SHP77 treated with DMSO at 0.1 percent for 48 hours (cell line): ENCODE data around the gene EIF2AK3.
A peak's percentile ranks its signal among the peaks of the same experiment; 100 is the strongest.
"Not testable (repeated sequence)": the region's sequence is repeated elsewhere in the genome, so short reads cannot be mapped to it uniquely, and the experiment has no call there.

ENCODE experiments used
- DNase-seq: peaks from one replicate; lab custom pipeline; 2025; lab: John Stamatoyannopoulos, UW

Gene EIF2AK3

DNA sequence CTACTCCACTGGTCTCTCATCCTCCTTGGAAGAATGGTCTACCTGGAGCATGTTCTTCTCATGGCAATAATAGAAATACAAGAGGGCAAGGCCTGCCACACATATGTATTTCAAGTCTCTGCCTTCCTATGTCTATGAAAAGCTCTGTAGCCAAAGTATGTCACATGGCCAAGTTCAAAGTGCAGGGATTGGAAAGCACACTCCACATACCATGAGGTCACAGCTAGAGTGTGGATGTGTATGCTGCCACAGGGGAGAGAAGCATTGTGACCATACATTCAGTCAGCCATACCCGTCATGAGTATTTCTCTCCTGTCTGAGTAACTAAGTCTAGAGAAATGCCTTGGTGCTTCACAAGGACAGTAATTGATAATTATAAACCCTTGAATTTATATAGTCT, 8.8 kb upstream of the EIF2AK3 start:
- DNase-seq = no peak

DNA sequence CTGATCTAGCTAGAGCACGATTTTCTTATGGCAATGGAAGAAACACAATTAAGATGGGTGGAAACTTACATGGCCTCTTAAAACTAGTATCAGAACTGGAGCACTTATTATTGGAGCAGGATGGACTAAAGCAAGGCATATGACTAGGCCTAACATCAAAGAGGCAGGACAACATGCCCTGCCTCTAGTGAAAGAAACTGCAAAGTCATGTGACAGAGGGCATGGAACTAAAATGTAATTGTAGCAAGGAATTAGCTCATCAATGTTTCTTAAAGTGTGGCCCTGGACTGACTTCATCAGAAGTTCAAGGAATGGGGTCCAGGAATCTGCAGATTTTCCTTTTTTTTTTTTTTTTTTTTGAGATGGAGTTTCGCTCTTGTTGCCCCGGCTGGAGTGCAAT, 5.3 kb upstream of the EIF2AK3 start:
- no peak for DNase-seq

DNA sequence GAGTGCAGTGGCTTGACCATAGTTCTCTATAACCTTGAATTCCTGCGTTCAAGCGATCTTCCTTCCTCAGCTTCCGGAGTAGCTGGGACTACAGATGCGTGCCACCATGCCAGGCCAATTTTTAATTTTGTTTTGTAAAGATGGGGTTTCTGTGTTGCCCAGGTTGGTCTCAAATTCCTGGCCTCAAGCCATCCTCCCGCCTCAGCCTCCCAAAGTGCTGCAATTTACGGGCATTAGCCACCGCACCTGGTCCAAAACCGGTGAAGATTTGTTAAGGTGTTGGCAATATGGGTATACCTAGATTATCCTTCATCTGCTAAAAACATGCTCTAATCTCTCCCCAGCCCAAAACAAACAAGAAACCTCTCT, 1.3 kb upstream of the EIF2AK3 start:
- no peak for DNase-seq

DNA sequence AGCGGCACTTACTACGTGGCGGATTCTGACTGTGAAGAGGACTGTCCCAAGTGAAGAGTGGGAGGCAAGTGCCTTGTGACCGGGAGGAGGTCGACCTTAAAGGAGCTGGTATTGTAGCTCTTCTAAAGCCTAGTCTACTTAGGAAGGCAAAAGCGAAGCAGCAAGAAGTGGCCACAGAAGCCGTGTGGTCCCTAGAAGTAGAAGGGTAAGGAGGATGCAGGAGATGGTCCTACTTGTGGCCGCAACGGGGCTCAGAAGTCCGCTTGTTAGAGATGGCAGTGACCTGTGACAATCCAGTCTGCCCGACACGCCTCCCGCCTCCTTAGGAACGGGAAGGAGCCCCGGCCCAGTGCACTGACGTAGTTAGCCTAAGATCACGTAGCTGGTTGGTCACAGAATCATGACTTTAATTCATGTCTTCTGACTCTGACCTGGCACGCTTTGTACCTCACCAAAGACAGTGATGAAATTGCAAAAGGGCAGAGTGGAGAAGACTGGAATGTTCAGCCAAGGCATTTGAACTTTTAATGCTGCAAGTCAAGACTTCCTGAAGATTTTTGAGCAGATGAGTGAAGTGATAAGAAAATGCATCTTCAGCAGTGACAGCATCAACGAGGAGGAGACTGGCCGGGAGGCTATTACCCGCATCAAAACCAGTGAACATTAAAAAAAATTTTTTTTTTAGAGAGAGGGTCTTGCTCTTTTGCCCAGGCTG, 749 bp upstream of the EIF2AK3 start:
- peak; percentile 86 for DNase-seq

DNA sequence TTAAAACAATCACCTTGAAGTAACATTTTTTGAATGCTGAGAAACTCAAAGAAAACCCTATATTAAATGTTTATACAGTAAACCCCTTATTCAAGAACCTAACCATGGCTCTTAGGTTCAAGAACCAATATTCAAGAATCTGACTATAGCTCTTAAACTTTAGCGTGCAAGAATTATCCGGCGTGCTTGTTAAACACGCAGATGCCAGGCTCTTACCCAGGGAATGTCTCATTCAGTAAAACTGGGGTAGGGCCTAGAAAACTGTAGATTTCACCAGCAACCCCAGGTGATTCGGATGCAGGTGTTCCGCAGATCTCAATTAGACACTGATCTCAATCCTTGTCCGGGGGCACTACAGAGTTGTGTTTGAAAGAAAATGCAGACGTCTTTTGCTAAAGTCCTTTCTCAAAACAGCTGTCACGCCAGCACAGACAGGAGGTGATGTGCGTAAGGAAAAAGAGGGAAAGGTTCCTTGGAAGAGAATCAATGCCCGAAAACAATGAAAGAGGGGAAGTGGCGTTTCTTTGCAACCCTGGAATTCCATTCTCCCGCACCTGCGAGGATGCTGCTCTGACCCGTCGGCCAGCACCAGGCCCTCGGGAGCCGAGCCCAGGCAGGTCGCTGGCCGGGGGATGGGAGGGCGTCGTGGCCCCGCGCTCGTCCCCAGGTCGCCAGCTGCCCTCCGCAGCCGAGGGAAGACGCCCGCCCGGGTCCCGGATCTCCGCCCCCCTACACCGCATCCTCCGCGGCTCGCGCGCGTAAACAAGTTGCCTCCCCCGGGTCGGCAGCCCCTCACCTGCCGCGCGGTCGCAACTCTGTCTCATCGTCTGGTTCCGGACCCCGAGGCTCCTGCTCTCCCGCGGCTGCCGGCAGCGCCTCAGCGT, 851 bp downstream of the EIF2AK3 start:
- DNase-seq = no peak

DNA sequence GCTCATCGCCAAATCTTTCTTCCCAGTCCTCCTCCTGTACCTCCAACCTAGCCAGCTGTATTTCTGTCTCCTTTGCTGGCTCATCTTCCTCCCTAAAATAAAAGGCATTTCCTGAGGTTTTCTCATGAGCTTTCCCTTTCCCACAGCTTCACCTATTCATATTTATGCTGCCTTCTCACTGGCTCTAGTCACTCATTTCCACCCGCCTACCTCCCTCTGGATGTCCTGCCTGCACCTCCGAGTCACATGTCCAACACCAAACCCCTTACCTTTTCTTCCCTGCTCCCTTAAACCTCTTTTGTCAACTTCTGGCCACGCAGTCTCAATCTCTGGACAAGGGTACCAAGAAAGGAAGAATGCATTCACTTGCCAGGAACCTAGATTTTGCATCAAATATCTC, 2.8 kb downstream of the EIF2AK3 start:
- no peak for DNase-seq

DNA sequence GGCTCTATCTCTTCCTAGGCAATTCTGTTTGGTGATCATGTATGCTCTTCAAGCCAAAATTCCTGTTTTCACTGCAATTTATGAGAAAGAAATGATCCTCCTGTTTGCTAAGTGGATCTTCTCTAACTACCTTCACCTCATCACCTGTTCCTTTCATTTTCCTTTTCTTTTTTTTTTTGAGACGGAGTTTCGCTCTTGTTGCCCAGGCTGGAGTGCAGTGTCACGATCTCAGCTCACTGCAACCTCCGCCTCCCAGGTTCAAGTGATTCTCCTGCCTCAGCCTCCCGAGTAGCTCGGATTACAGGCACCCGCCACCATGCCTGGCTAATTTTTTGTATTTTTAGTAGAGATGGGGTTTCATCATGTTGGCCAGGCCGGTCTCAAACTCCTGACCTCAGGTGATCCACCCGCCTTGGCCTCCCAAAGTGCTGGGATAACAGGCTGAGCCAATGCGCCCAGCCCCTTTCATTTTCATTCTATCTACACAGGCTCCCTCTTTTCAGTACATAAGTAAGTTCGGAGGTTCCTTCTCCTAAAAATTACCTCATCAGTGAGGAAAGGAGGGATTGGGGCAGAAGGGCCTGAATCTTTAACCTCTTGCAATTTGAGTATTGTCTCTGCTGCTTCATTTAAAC, 3.3 kb downstream of the EIF2AK3 start:
- DNase-seq = not testable (repeated sequence)

DNA sequence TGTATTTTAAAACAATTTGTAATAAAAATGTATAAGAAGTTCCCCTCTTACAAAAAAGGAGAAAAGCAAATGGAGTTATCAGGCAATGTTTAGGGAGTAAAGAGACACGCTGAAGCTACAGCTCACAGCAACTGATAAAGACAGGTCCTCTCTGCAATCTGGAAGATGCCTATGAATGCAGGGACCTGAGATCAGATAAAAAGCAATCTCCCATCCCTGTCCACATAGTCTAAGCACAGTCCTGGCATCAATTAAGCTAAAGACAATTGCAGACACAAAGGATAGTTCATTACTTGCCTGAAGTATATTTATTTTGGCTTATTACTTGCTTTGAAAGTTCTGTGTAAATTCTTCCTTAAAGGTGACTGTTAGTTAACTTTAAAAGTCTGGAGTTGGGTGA, 5.0 kb downstream of the EIF2AK3 start:
- DNase-seq = no peak

DNA sequence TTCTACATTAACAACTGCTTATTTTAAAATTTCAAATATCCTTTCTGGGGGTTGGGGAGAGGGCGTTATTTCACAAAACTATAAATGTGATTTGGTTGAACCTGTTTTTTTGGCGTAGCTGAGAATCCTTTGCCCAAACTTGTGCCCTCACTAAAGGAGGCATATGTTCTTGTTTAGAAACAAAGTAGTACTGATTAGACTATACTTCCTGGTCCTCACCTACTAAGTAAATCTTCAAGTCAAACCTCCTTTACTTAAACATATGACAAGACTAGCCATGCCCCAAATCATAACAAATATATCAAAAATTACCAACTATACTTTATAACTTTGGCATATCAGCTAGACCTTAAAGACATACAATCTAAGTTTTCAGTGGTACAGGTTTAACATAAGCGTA, 5.8 kb downstream of the EIF2AK3 start:
- DNase-seq = no peak

DNA sequence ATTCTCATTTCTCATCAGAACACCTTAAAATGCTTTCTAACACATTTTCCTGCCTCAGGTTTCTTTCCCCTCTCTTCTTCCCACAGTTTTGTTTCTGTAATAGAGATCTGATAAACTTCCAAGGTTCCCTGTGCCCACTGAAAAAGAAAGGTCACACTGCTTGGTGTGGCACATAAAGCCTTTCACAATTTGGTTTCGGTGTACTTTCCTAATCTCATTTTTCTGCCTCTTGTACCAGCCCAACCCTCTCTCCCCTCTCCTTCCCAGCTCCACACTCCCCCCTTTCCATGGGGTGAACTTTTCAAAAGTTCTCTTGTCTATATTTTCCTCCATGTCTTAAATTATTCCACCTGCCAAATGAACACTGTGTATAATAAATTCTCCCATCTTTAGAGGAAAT, 7.2 kb downstream of the EIF2AK3 start:
- DNase-seq = no peak

DNA sequence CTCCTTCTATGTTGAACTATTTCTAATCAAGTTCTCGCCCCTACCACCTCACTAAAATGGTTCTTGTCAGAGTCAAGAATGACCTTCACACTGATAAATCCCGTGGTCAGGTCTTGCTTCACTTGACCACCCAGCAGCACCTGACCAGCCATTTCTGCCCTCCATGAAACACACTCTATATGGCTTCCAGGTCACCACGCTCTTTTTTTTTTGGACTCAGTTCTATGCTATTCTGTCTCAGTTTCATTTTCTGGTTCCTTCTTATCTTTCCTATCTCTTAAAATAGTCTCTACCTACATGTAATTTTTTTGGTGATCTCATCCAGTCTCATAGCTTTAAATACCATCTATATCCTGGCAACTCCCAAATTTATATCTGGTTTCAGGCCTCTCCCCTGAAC, 11.4 kb downstream of the EIF2AK3 start:
- DNase-seq = no peak

DNA sequence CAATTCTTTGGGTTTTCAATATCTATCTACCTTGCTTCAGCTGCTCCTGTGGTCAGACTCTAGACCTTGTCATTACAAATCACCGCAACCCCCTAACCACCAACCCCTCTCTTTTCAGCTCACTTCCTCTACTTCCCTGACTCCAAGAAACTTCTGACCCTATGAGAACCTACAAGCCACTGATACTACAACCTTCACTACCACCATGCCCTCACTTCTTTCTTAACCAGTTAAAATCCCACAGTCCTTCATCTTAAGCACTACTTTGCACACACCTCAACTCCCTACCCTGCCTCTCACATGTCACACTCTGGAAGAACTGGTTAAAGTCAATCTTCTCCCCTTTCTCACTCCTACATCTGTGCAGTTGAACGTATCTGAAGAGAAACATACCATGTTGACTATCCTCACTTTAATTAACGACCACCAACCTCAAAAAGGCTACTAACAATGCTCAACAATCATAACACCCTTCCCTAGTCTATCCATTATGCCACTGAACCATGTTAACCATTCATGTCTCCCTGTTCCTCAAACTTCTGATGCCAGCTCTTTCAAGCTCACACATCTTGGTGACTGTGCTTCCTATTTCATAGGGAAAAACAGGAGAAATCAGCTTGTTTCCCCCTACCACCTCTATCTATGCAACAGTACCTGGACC, 12.6 kb downstream of the EIF2AK3 start:
- DNase-seq = no peak

DNA sequence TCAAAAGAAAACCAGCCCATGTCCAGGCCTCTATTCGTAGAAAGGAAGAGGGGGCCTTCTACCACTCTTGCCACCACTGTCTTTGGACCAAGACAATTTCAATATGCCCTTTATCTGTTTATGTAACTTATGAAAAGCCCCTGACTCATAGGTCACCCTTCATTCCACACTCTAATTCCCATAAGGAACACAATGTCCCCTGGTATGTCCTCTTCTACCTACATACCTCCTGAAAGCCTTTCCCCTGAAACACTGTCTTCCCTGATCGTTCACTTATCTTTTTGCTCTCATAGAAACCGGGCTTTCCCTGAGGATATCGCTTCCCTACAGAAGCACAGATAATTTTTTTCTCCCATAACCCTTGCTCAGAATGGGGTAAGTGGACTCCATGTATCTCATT, 13.3 kb downstream of the EIF2AK3 start:
- no peak for DNase-seq

DNA sequence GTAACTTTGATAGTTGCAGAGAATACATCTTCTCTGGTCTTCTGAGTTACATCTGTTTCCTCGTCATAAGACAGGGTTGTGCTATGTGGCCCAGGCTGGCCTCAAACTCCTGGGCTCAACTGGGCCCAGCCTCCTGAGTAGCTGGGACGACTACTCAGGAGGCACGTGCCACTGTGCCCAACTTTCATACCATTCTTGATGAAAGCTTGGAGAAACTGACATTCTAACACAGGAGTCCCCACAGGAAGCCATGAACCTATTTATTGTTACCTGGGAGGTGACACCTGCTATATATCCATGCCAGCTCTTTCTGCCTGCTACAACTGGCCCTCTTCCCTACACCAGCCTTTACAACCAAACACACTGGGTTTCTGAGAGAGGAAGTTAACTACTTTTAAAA, 19.1 kb downstream of the EIF2AK3 start:
- DNase-seq = no peak

DNA sequence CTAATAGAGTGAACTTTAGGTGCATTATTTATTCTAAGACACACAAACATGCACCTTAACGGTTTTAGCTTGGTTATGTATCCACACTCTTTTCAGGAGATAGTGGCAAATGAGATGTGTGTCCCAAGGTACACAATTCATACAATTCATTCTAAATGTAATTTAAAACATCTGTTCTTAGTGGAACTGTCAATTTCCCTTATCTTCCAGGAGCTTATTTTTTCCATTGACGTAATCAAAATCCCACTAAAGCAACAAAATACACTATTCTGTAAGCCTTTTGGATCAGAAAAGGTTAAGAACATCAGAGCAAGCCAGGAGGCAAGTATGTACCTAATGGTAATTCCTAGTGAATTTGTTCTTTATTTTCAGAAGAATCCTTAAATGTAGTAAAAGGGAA, 19.8 kb downstream of the EIF2AK3 start:
- DNase-seq = no peak

DNA sequence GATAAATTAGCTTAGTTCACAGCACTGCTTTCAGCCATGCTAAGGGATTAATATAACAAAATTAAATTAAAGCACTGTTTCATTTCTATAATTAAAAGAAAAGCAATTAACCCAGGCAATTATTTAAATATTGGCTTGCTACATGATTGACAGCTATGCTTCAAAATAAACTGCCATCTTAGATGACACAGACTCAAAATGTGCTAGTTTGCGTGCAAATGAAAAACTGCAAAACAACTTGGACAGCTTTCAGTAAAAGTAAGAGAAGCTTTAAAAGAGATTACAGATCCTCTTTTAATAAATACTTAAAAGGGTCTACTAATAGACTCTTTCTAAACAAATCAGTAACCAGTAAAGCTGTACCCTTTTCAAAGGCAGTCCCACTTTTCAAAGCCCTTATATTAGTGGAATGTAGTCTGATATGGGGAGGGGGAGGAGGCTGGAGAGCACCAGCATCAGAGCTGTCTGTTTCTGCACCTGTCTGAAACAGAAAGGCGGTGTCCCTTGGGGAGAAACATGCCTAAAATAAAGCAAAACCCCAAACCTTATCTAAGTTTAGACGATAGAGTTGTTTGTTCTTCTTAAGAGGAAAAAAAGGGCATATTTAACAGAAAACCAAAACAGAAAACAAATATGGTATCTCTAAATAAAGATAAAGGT, 20.8 kb downstream of the EIF2AK3 start:
- no peak for DNase-seq

DNA sequence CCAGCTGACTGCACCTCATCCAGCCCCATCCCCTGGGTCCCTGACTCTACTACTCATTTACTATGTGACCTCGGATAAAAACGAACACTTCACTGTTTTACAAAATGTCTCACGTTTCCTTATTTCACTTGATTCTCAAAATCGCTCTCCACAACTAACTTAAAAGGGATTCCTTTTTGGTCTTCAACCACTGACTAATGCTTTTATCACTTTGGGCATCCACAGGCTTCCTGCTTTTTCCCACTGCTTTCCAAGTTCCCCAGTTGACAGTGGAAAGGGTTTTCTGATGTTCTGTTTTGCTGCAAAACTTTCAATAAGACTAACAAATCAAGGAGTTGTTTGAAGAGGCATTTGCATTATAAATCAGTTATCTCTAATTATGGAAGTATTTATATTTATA, 24.1 kb downstream of the EIF2AK3 start:
- no peak for DNase-seq

DNA sequence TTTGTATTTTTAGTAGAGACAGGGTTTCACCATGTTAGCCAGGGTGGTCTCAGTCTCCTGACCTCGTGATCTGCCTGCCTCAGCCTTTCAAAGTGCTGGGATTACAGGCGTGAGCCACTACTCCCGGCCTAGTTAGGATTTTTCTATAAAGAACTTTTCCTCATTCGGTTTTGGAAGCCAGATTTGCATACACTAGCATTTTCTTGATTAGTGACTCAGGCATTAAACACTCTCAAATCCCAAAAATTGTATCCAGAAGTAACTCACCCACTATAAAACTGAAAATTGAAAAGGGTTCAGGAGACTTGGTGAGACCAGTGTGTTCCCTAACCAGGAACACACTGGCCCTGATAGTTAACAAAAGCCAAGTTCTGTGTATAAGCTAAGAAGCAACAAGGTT, 25.2 kb downstream of the EIF2AK3 start:
- no peak for DNase-seq

DNA sequence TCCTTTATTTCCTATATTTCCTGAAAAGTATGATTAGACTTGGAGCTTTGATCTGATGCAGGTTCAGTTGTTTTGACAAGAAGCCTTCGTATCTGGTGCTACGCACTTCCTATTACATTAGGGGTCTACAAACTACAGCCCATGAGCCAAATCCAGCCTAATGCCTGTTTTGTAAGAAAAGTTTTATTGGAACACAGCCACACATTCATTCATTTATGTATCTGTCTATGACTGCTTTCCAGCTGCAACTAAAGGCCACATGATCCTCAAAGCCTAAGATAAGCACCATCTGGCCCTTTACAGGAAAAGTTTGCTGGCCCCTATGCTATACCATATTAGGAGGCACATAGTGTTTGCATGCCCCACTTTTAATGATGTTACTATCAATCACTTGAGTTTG, 26.0 kb downstream of the EIF2AK3 start:
- DNase-seq = no peak

DNA sequence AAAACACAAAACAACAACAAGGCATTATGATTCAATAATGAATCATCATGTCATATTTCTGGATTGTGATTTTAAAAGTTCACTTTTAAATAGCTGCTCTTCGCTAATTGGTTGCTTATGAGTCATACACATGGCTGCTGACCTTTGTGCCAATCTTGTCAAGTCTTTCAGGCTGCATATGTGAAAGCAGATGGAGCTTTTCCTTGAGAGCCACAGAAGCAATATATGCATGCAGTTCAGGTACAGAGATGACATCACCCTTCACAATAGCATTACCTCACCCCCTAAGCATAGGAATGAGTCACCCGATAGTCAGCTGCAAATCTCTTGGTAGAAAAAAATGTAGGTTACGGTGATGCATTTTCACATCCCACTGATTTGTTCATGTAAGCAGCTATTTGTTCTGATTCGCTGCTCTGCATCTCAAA, 27.2 kb downstream of the EIF2AK3 start:
- peak; percentile 79 for DNase-seq

DNA sequence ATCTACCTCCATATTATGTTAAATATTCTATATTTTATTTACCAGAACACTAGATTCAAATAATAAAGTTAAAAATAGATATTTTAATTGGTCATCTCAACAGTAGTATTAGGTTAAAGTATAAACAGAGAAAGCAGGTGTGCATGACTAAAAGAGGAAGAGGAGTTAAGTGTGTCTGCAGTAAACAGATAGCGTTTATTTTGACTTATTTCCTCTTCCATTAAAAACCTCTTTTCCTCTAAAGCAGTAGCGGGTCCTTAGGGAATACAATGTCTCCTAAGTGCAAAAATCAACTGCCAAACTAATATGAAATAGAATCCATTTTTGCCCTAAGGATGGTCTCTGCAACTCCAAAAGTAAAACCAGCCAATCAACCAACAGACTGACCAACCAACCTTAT, 27.7 kb downstream of the EIF2AK3 start:
- DNase-seq = no peak

DNA sequence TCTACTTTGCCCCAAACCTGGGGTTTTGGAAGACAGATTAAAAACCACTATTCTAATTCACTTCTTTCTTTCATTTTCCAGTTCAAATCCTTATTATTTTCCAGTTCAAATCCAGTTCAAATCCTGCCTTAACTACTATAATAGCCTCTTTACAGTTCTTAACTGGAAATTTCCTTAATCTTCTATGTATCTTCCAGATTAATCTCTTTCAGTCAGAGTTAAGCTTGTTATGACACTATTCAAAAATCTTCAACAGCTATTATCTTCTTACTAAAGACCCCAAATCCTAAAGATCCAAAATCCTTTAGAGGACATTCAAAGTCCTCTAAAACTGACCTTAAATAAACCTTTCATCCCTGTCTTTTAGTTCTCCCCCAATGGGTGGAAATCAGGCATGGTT, 30.1 kb downstream of the EIF2AK3 start:
- no peak for DNase-seq
